Activated T-cell treated with anti-CD3 and anti-CD28 coated beads for 24 hours (primary cell): Measurements from ENCODE around the gene LAX1.

Source experiments
- DNase-seq: peaks from one replicate; pipeline ENCODE4 v3.0.0-alpha.2; 2020; ENCODE audit warnings: low read depth

LAX1 gene

GRCh38 chr1:203813581-203814341 is 48.8 kb downstream of the LAX1 start:
- no peak for DNase-seq

GRCh38 chr1:203818399-203818798 is 53.4 kb downstream of the LAX1 start:
- no peak for DNase-seq

- no peak for DNase-seq
Measured at GRCh38 chr1:203823306-203823705, 58.3 kb downstream of the LAX1 start.
